ENCODE measurements around the gene TRNP1. TPM values are rescaled to one million over a fixed set of nuclear protein-coding genes. Genes with fewer than 3 reads are reported as not detected.

TRNP1 gene
- polyA plus RNA-seq, 1 experiment = 50.7 TPM

GRCh38 chr1:26971590-26971989 lies 21.9 kb upstream of the TRNP1 start:
- DNase-seq (ENCODE audit: low read depth, low spot score) = no peak
- no peak for TF ChIP-seq CTCF (IDR thresholded peaks at IDR 0.05; ENCODE audit: low read depth, low read length)
- CTCF ChIA-PET = no interaction called here

GRCh38 chr1:26972390-26972789 lies 21.1 kb upstream of the TRNP1 start:
- ChIA-PET CTCF (interaction anchor here (0.6 kb wide), 1 partner anchor 40 kb away, joined by 3 read pairs; the partner anchor contains the start of gene TENT5B), POLR2A (interaction anchor here (1.0 kb wide), 1 partner anchor 10 kb away, joined by 9 read pairs; no protein-coding TSS in a partner anchor)
- no peak for TF ChIP-seq CTCF (IDR thresholded peaks at IDR 0.05; ENCODE audit: low read depth, low read length)

More at GRCh38 chr1:26971590-26971989, 21.9 kb upstream of the TRNP1 start:
- POLR2A ChIA-PET = interaction anchor here (1.0 kb wide), 1 partner anchor 10 kb away, joined by 9 read pairs; no protein-coding TSS in a partner anchor
- Histone ChIP-seq H3K27me3 (ENCODE audit: control insufficient read depth, insufficient read depth, low read length) (no peaks in the 10 kb centered on the region), H3K9me3 (ENCODE audit: control insufficient read depth, insufficient read depth, low read length) (no peaks in the 10 kb centered on the region), H3K4me3 (ENCODE audit: low read depth, low read length) (no peak overlapping the region), H3K27ac (ENCODE audit: low read depth, low read length) (no peak overlapping the region)

GRCh38 chr1:26972821-26973220 lies 20.7 kb upstream of the TRNP1 start:
- no peak for TF ChIP-seq CTCF (IDR thresholded peaks at IDR 0.05; ENCODE audit: low read depth, low read length)
- CTCF ChIA-PET = interaction anchor here (0.6 kb wide), 1 partner anchor 40 kb away, joined by 3 read pairs; the partner anchor contains the start of gene TENT5B
- Histone ChIP-seq H3K9me3 (ENCODE audit: control insufficient read depth, insufficient read depth, low read length) (no peaks in the 10 kb centered on the region), H3K27ac (ENCODE audit: low read depth, low read length) (no peak overlapping the region), H3K4me3 (ENCODE audit: low read depth, low read length) (no peak overlapping the region), H3K27me3 (ENCODE audit: control insufficient read depth, insufficient read depth, low read length) (no peaks in the 10 kb centered on the region)
- POLR2A ChIA-PET = interaction anchor here (1.0 kb wide), 1 partner anchor 11 kb away, joined by 9 read pairs; no protein-coding TSS in a partner anchor
- no peak for DNase-seq (ENCODE audit: low read depth, low spot score)

More at GRCh38 chr1:26972390-26972789, 21.1 kb upstream of the TRNP1 start:
- no peak overlapping the region for H3K4me3 ChIP-seq (ENCODE audit: low read depth, low read length)
- no peak for DNase-seq (ENCODE audit: low read depth, low spot score)
- no peaks in the 10 kb centered on the region for H3K9me3 ChIP-seq (ENCODE audit: control insufficient read depth, insufficient read depth, low read length)
- H3K27ac ChIP-seq (ENCODE audit: low read depth, low read length) = no peak overlapping the region
- H3K27me3 ChIP-seq (ENCODE audit: control insufficient read depth, insufficient read depth, low read length) = no peaks in the 10 kb centered on the region

GRCh38 chr1:26976621-26977510 lies 16.6 kb upstream of the TRNP1 start:
- DNase-seq (ENCODE audit: low read depth, low spot score) = no peak
- Histone ChIP-seq H3K27me3 (ENCODE audit: control insufficient read depth, insufficient read depth, low read length) (no peaks in the 10 kb centered on the region), H3K27ac (ENCODE audit: low read depth, low read length) (no peak overlapping the region), H3K9me3 (ENCODE audit: control insufficient read depth, insufficient read depth, low read length) (no peaks in the 10 kb centered on the region), H3K4me3 (ENCODE audit: low read depth, low read length) (no peak overlapping the region)
- ChIA-PET CTCF (interaction anchor here (0.5 kb wide), 1 partner anchor 21 kb away, joined by 3 read pairs; no protein-coding TSS in a partner anchor), POLR2A (no interaction called here)
- TF ChIP-seq CTCF (IDR thresholded peaks at IDR 0.05; ENCODE audit: low read depth, low read length) = no peak

GRCh38 chr1:26978901-26979300 lies 14.6 kb upstream of the TRNP1 start:
- no peak for DNase-seq (ENCODE audit: low read depth, low spot score)
- no peak overlapping the region for H3K4me3 ChIP-seq (ENCODE audit: low read depth, low read length)
- no peak for TF ChIP-seq CTCF (IDR thresholded peaks at IDR 0.05; ENCODE audit: low read depth, low read length)
- ChIA-PET CTCF (interaction anchor here (0.6 to 1.8 kb wide), 2 partner anchors 19 kb away, joined by 4 read pairs; no protein-coding TSS in a partner anchor), POLR2A (interaction anchor here (0.7 to 0.8 kb wide), 3 partner anchors 15 to 78 kb away, joined by 3 read pairs; partner anchors contain the start of gene TRNP1)
- H3K27me3 ChIP-seq (ENCODE audit: control insufficient read depth, insufficient read depth, low read length) = no peaks in the 10 kb centered on the region
- no peak overlapping the region for H3K27ac ChIP-seq (ENCODE audit: low read depth, low read length)
- no peaks in the 10 kb centered on the region for H3K9me3 ChIP-seq (ENCODE audit: control insufficient read depth, insufficient read depth, low read length)
